Astrocyte of the cerebellum (primary cell): Measurements from ENCODE around the gene LYG1.
"Not testable (repeated sequence)": the region's sequence is repeated elsewhere in the genome, so short reads cannot be mapped to it uniquely, and the experiment has no call there.

Experiments
- DNase-seq: peaks from one replicate; pipeline ENCODE4 v3.0.0-alpha.2; 2011; ENCODE audit warnings: low read depth
- H3K4me3 ChIP-seq: 2 replicates; pipeline ENCODE4 v1.5.1; 2011; ENCODE audit warnings: mild to moderate bottlenecking, low read depth, low read length, moderate library complexity
- in situ Hi-C: cut with HindIII; loops from 2 replicates; pipeline ENCODE4 v1.10.0; 2017; ENCODE audit warnings: low sequenced_read_pairs
- TF ChIP-seq, protein P1 (sequence below): IDR thresholded peaks from 2 replicates; pipeline ENCODE4 v1.5.1; 2012; ENCODE audit warnings: low read length, low read depth, moderate library complexity, mild to moderate bottlenecking; ENCODE audit errors: missing control alignments

LYG1 gene

DNA sequence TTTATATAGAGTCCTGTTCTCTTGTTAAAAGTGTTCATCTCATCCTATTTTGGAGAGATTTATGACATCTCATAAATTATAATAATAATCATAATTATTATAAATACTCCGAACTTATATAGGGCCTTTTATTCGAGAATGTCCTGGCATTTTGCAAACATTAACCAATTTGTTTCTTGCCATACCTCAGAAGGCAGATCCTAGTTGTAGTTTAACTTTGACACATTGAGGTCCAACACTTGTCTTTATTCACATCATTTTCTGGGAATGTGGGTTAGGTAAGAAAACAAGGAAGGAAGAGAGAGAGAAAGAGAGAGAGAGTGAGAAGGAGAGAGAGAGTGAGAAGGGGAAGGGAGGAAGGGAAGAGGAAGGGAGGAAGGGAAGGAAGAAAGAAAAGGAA lies at the start of gene LYG1:
Gene LYG1 (minus strand): TSS at position 101 of the 400 bp plus-strand sequence. CDS start 5,527 bp downstream, outside the sequence.
- DNase-seq, H3K4me3 ChIP-seq, in situ Hi-C loops: not testable (repeated sequence)

- no peak for DNase-seq
- no peak overlapping the region for H3K4me3 ChIP-seq
- in situ Hi-C loops: no loop called here
- TF ChIP-seq, protein P1, sequence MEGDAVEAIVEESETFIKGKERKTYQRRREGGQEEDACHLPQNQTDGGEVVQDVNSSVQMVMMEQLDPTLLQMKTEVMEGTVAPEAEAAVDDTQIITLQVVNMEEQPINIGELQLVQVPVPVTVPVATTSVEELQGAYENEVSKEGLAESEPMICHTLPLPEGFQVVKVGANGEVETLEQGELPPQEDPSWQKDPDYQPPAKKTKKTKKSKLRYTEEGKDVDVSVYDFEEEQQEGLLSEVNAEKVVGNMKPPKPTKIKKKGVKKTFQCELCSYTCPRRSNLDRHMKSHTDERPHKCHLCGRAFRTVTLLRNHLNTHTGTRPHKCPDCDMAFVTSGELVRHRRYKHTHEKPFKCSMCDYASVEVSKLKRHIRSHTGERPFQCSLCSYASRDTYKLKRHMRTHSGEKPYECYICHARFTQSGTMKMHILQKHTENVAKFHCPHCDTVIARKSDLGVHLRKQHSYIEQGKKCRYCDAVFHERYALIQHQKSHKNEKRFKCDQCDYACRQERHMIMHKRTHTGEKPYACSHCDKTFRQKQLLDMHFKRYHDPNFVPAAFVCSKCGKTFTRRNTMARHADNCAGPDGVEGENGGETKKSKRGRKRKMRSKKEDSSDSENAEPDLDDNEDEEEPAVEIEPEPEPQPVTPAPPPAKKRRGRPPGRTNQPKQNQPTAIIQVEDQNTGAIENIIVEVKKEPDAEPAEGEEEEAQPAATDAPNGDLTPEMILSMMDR: no peak
These were observed 49.2 kb upstream of the LYG1 start for GRCh38 chr2:99350194-99350593.

- H3K4me3 ChIP-seq: no peak overlapping the region
- no peak for DNase-seq
- TF ChIP-seq, protein P1: no peak
- in situ Hi-C loops: no loop called here
These were observed 47.2 kb upstream of the LYG1 start for GRCh38 chr2:99348173-99348572.

- in situ Hi-C loops: no loop called here
- TF ChIP-seq, protein P1: no peak
- no peak overlapping the region for H3K4me3 ChIP-seq
- DNase-seq: no peak
These were observed 45.2 kb upstream of the LYG1 start for GRCh38 chr2:99346218-99346617.

- in situ Hi-C loops, DNase-seq, H3K4me3 ChIP-seq: not testable (repeated sequence)
These were observed 44.4 kb upstream of the LYG1 start for GRCh38 chr2:99345446-99345845.

GRCh38 chr2:99342536-99342935 lies 41.5 kb upstream of the LYG1 start:
- H3K4me3 ChIP-seq: no peak overlapping the region
- in situ Hi-C loops: no loop called here
- TF ChIP-seq, protein P1: no peak
- DNase-seq: no peak

DNA sequence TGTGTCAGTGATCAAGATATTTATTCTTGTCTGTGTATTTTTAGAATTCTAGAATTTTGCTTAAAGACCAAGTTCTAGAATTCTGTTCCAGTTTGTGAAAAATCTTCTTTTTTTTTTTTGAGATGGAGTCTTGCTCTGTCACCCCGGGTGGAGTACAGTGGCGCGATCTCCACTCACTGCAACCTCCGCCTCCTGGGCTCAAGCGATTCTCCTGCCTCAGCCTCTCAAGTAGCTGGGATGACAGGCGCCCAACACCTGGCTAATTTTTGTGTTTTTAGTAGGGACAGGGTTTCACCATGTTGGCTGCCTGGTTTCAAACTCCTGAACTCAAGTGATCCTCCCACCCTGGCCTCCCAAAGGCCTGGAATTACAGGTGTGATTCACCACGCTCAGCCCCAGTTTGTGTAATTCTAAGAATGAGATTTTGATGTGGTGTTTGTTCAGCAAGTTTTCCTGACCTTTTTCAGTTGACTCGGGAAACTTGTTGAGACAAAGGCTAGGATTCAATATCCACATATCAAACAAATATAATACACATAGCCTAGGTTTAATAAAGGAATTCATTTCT lies 39.8 kb upstream of the LYG1 start:
- no peak for DNase-seq
- H3K4me3 ChIP-seq: no peak overlapping the region
- in situ Hi-C loops: no loop called here
- TF ChIP-seq, protein P1: no peak
